IPS DF 4.7 (cell line): Measurements from ENCODE around the gene TBL1X.

Experiments
- DNase-seq: peaks from one replicate; pipeline ENCODE4 v3.0.0-alpha.2; 2013; ENCODE audit warnings: low spot score; ENCODE audit errors: extremely low read depth

Gene TBL1X

GRCh38 chrX:9578083-9578779 lies 113.4 kb downstream of the TBL1X start:
- no peak for DNase-seq

- DNase-seq = no peak
These were observed 117.0 kb downstream of the TBL1X start for GRCh38 chrX:9581771-9582385.

GRCh38 chrX:9582956-9583355 lies 118.1 kb downstream of the TBL1X start:
- DNase-seq = no peak

- DNase-seq = no peak
These were observed 122.1 kb downstream of the TBL1X start for GRCh38 chrX:9586992-9587392.

- no peak for DNase-seq
These were observed 122.8 kb downstream of the TBL1X start for GRCh38 chrX:9587642-9588041.

GRCh38 chrX:9591496-9591895 lies 126.6 kb downstream of the TBL1X start:
- DNase-seq = no peak

- no peak for DNase-seq
These were observed 128.9 kb downstream of the TBL1X start for GRCh38 chrX:9593756-9594155.

GRCh38 chrX:9595174-9595573 lies 130.3 kb downstream of the TBL1X start:
- no peak for DNase-seq

GRCh38 chrX:9596837-9597236 lies 132.0 kb downstream of the TBL1X start:
- no peak for DNase-seq

- DNase-seq = no peak
These were observed 132.6 kb downstream of the TBL1X start for GRCh38 chrX:9597361-9598035.

- no peak for DNase-seq
These were observed 133.5 kb downstream of the TBL1X start for GRCh38 chrX:9598344-9598743.

- no peak for DNase-seq
These were observed 139.5 kb downstream of the TBL1X start for GRCh38 chrX:9604111-9604907.

GRCh38 chrX:9604908-9605306 lies 140.0 kb downstream of the TBL1X start:
- no peak for DNase-seq

GRCh38 chrX:9605484-9605883 lies 140.6 kb downstream of the TBL1X start:
- no peak for DNase-seq

- DNase-seq = no peak
These were observed 142.1 kb downstream of the TBL1X start for GRCh38 chrX:9606971-9607370.

- DNase-seq = no peak
These were observed 144.6 kb downstream of the TBL1X start for GRCh38 chrX:9609499-9609898.

- DNase-seq = no peak
These were observed 145.1 kb downstream of the TBL1X start for GRCh38 chrX:9609987-9610386.

GRCh38 chrX:9610771-9611392 lies 146.0 kb downstream of the TBL1X start:
- DNase-seq = no peak

- DNase-seq = no peak
These were observed 146.7 kb downstream of the TBL1X start for GRCh38 chrX:9611436-9612145.

- DNase-seq = no peak
These were observed 147.3 kb downstream of the TBL1X start for GRCh38 chrX:9612146-9612505.

- no peak for DNase-seq
These were observed 149.2 kb downstream of the TBL1X start for GRCh38 chrX:9614016-9614415.
